Mesothelial cell of epicardium (in vitro differentiated cells): ENCODE results near the gene GALNT5. TPM values are rescaled to one million over a fixed set of nuclear protein-coding genes. Genes with fewer than 3 reads are reported as not detected.

Experiments used
- DNase-seq, 2 experiments: peaks; one replicate each; pipeline ENCODE4 v3.0.0; 2021; ENCODE audit warnings: low spot score in 2 of 2; ENCODE audit not compliant: unreplicated experiment in 2 of 2
- H3K27ac Mint-ChIP-seq: 2 replicates; pipeline ENCODE4 v1.8.0; 2021; ENCODE audit warnings: mixed read lengths
- H3K27me3 Mint-ChIP-seq: 2 replicates; pipeline ENCODE4 v1.8.0; 2021; ENCODE audit warnings: low read depth, mixed read lengths
- H3K36me3 Mint-ChIP-seq: 2 replicates; pipeline ENCODE4 v1.8.0; 2021; ENCODE audit warnings: mixed read lengths
- H3K4me1 Mint-ChIP-seq: 2 replicates; pipeline ENCODE4 v1.8.0; 2021; ENCODE audit warnings: mixed read lengths
- H3K4me3 Mint-ChIP-seq: 2 replicates; pipeline ENCODE4 v1.8.0; 2021; ENCODE audit warnings: mild to moderate bottlenecking, moderate library complexity, mixed read lengths
- H3K9me3 Mint-ChIP-seq: 2 replicates; pipeline ENCODE4 v1.8.0; 2021; ENCODE audit warnings: mixed read lengths
- CTCF ChIP-seq: fragments of 200-600 bp; sonication (generic); IDR thresholded peaks from one replicate; pipeline ENCODE4 v1.5.0; 2021; ENCODE audit warnings: antibody characterized with exemption; ENCODE audit not compliant: unreplicated experiment
- total RNA-seq: library from RNA; stranded (reverse); gene quantifications from 3 replicates; pipeline ENCODE4 v1.2.1, GENCODE V29; 2021

Gene GALNT5
- total RNA-seq, 1 donor from 2014 or later: 1.3 TPM

- H3K36me3 Mint-ChIP-seq: no peaks in the 10 kb centered on the region
- no peaks in the 10 kb centered on the region for H3K9me3 Mint-ChIP-seq
- H3K4me1 Mint-ChIP-seq: peaks cover 10% of the 10 kb centered on the region
- H3K27me3 Mint-ChIP-seq: no peaks in the 10 kb centered on the region
- no peak for DNase-seq
- TF ChIP-seq CTCF: no peak
- H3K27ac Mint-ChIP-seq: peak overlapping the region; percentile 11
- no peak overlapping the region for H3K4me3 Mint-ChIP-seq
Measured at GRCh38 chr2:157245846-157246764, 11.4 kb upstream of the GALNT5 start.

DNA sequence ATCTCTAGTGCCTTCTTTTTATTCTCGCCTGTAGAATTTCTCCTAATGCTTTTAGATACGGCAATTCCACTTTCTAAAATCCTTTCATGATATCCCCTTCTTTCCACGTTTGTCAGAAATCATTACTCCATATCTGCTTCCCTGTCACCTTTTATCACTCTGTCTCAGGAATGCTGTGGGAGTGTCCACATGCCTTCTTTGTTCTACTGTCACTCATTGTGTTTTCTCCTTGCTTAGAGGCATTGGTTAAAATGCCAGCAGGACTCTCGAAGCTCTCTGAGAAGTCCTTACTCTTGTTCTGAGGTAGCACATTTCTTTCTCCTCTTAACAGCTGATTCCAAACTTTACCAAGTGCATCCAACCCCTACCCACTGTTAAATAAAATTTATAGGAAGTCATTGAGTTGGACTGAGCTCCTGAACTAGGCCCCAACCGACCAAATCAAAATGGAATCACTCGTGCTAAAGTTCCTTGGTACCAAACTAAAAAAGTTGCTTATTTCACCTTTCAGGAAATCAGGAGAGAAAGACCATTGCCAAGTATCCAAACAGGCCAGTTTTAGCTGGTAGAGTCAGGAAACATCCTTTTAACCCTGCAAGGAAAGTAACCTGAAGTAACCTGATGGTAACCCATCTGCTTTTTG is 10.6 kb upstream of the GALNT5 start:
- Mint-ChIP-seq H3K9me3 (no peaks in the 10 kb centered on the region), H3K4me1 (peaks cover 10% of the 10 kb centered on the region), H3K27me3 (no peaks in the 10 kb centered on the region), H3K36me3 (no peaks in the 10 kb centered on the region), H3K4me3 (no peak overlapping the region), H3K27ac (peak overlapping the region; percentile 7)
- DNase-seq: no peak
- no peak for TF ChIP-seq CTCF

- no peak overlapping the region for H3K27ac Mint-ChIP-seq
- no peak overlapping the region for H3K4me3 Mint-ChIP-seq
- H3K4me1 Mint-ChIP-seq: peaks cover 10% of the 10 kb centered on the region
- no peaks in the 10 kb centered on the region for H3K9me3 Mint-ChIP-seq
- no peaks in the 10 kb centered on the region for H3K27me3 Mint-ChIP-seq
- TF ChIP-seq CTCF: no peak
- DNase-seq: no peak
- H3K36me3 Mint-ChIP-seq: no peaks in the 10 kb centered on the region
Measured at GRCh38 chr2:157250836-157251235, 6.7 kb upstream of the GALNT5 start.

- no peak for DNase-seq
- TF ChIP-seq CTCF: no peak
- Mint-ChIP-seq H3K4me1 (peaks cover 3% of the 10 kb centered on the region), H3K4me3 (no peak overlapping the region), H3K36me3 (no peaks in the 10 kb centered on the region), H3K9me3 (no peaks in the 10 kb centered on the region), H3K27me3 (no peaks in the 10 kb centered on the region), H3K27ac (no peak overlapping the region)
Measured at GRCh38 chr2:157251932-157252331, 5.6 kb upstream of the GALNT5 start.

- no peak overlapping the region for H3K27ac Mint-ChIP-seq
- no peak overlapping the region for H3K4me3 Mint-ChIP-seq
- no peak for TF ChIP-seq CTCF
- H3K27me3 Mint-ChIP-seq: no peaks in the 10 kb centered on the region
- H3K36me3 Mint-ChIP-seq: no peaks in the 10 kb centered on the region
- DNase-seq: no peak
- H3K9me3 Mint-ChIP-seq: no peaks in the 10 kb centered on the region
- peaks cover 5% of the 10 kb centered on the region for H3K4me1 Mint-ChIP-seq
Measured at GRCh38 chr2:157252529-157252928, 5.0 kb upstream of the GALNT5 start.
